HG02571 (cell line): ENCODE data around the gene CFAP119.

Experiments
- ATAC-seq: cut with Tn5 transposase; IDR thresholded peaks from one replicate; pipeline ENCODE4 v1.9.1; 2021; ENCODE audit warnings: mild to moderate bottlenecking, moderate library complexity; ENCODE audit not compliant: unreplicated experiment

CFAP119 gene

GRCh38 chr16:30762991-30763725 is 1.3 kb upstream of the CFAP119 start:
- no peak for ATAC-seq

GRCh38 chr16:30761427-30761927 is 385 bp downstream of the CFAP119 start:
- ATAC-seq = peak; percentile 23

GRCh38 chr16:30760577-30761426 is 1.1 kb downstream of the CFAP119 start:
- ATAC-seq = no peak

GRCh38 chr16:30760001-30760559 is 1.8 kb downstream of the CFAP119 start:
- no peak for ATAC-seq

- no peak for ATAC-seq
These were observed 2.8 kb downstream of the CFAP119 start for GRCh38 chr16:30758988-30759491.

GRCh38 chr16:30757316-30757715 is 4.5 kb downstream of the CFAP119 start:
- ATAC-seq = no peak

- ATAC-seq = no peak
These were observed 5.1 kb downstream of the CFAP119 start for GRCh38 chr16:30756781-30757100.

- ATAC-seq = no peak
These were observed 5.7 kb downstream of the CFAP119 start for GRCh38 chr16:30755955-30756780.

GRCh38 chr16:30753596-30753995 is 8.3 kb downstream of the CFAP119 start:
- no peak for ATAC-seq

GRCh38 chr16:30750876-30751465 is 10.9 kb downstream of the CFAP119 start:
- ATAC-seq = no peak

GRCh38 chr16:30750201-30750600 is 11.7 kb downstream of the CFAP119 start:
- ATAC-seq = no peak

GRCh38 chr16:30748634-30749445 is 13.0 kb downstream of the CFAP119 start:
- ATAC-seq = peak; percentile 11

- peak; percentile 95 for ATAC-seq
These were observed 13.8 kb downstream of the CFAP119 start, which contains the start of gene PHKG2 for GRCh38 chr16:30747799-30748633. Gene PHKG2, plus strand, starts transcription at chr16:30748425. Its CDS starts 396 bp downstream, at chr16:30748821.

GRCh38 chr16:30747331-30747730 is 14.5 kb downstream of the CFAP119 start:
- ATAC-seq = no peak

- no peak for ATAC-seq
These were observed 15.2 kb downstream of the CFAP119 start for GRCh38 chr16:30746638-30747175.

GRCh38 chr16:30745082-30745481 is 16.8 kb downstream of the CFAP119 start:
- ATAC-seq = no peak

GRCh38 chr16:30744183-30744582 is 17.7 kb downstream of the CFAP119 start:
- no peak for ATAC-seq

GRCh38 chr16:30743716-30744115 is 18.1 kb downstream of the CFAP119 start:
- ATAC-seq = no peak
